CD4-positive, alpha-beta T cell treated with Interleukin-15 for 1 hour (primary cell): ENCODE data around the gene SMC6.

ENCODE experiments used
- DNase-seq: peaks from one replicate; pipeline ENCODE4 v3.0.0-alpha.2; 2020

SMC6 gene

DNA sequence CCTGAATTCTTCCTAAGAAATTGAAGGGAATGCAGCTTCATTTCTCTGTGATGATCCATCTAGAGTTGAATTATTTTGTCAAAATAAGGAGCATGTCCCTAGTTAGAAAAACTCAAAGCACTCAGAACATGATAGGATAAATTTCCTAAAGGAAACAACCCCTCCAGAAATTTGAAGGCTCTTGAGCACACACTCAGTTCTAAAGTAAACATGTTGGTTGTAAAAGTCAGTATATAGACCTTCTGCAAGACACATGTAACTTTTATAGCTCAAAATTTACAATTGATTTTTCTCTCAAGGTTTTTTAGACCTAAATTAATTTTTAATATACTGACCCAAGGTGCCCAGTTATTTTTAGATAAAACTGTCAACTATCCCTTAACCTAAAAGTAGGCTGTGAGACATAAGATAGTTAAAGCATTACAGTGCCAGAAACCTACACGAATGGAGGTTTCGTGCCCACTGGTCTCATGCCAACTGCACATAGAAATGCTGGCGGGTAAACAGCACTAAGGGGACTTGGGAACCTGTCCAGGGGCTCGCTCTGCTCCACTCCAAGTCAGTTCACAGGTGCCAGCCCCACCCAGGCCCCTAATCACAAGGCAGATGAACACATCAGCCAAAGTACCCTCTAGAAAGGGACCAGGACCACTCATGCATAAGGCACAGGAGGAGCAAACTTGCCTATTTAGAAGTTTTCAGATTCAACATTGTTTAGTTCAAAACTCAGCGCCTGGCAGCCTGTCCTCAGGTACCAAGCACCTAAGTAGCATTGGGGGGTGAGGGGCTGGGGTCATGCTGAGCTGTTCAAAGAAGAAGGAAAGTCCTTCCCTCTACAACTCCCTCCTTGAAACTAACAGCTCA, 106.5 kb downstream of the SMC6 start:
- no peak for DNase-seq

DNA sequence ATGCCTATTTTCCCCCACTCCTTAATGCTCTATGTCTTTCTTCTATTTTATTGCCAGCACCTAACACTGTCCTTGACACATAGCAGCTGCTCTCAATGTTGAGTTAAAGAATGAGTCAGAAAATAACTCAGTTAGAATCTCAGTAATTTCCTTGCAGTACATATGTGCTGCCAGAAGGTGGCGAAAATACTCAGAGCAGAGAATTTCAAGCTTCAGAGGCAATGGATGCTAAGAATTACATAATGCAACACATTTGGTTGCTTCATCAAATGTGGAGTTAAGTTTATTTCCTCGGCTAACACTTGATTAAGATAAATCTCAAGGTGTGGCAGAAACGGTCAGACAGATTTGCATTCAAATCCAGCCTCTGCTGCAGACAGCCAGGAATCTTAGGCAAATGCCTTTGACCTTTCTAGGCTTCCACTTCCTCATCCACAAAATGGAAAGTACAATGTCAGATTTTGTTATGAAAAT, 107.5 kb downstream of the SMC6 start:
- peak; percentile 24 for DNase-seq

DNA sequence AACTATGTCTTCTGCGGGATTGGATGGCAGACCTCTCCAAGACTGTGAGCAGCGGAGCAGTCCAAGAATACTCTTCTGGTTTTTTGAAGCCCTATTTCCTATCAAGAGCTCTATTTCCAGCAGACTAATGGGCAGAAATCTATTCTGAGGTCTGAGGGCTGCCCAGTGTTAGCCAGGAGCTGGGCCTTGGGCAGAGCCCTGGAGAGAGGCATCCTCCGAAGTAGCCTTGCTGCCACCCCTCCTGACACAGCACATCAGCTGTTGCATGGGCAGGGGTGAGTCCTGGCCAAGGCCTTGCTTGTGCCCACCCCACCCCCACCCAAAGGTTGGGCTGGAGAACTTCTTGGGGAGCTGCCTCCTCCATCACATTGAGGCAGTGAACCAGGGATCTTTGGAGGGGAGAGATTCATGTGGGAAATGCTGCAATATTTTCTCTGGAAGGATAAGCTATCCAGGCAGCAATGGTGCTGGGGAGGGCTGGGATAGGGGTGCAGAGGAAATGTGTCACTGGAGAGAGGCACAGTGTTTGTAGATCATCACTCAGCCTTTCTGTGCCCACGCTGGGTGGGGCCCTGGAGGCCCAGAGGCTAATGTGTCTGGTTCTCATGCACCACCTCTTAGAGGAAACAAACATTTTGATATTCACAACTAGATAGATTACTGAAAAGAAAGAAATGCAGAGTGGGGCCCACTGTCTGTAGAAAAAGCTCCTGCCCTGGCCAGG, 108.5 kb downstream of the SMC6 start:
- DNase-seq: no peak

DNA sequence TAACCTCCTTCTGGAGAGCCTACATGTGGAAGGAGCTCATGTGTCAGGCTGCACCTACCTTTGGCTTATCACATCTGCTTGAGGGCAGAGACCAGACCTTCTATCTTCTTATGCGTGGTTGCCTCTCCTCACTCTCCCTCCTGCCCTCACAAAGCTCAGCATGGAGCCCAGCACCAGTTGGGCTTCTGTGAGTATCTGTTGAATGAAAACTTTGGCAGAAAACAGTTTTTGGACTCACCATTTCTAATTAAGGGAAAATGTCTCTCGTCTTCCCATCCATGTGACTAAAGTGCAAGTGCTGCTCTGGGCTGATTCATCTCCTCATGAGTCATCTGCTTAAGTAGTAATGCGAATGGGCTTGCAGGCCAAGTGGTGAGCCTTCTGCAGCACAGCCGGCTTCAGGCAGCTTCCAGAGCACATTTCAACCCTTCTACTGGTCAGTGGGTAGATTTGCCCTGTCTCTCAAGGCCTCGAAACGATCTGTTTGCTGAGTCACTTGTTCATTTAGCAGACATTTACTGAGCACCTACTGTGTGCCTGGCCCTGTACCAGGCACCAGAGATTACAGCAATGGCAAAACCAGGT, 110.5 kb downstream of the SMC6 start:
- DNase-seq: peak; percentile 48

DNA sequence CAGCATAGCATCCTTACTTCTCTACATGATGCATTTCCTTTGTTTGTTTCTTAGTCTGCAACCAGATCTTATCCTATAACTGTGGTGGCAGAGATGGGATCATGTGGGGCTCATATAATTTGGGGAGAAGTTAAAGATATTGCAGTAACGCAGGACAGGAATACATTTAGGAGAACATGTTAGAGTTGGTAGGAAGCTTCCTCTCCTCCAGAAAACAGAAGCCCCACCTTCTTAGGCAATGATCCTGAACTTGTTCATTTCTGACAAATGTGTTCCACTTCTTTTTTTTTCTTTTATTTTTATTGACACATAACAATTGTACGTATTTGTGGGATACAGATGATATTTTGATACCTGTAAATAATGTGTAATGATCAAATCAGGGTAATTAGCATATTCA, 113.2 kb downstream of the SMC6 start:
- DNase-seq: no peak

DNA sequence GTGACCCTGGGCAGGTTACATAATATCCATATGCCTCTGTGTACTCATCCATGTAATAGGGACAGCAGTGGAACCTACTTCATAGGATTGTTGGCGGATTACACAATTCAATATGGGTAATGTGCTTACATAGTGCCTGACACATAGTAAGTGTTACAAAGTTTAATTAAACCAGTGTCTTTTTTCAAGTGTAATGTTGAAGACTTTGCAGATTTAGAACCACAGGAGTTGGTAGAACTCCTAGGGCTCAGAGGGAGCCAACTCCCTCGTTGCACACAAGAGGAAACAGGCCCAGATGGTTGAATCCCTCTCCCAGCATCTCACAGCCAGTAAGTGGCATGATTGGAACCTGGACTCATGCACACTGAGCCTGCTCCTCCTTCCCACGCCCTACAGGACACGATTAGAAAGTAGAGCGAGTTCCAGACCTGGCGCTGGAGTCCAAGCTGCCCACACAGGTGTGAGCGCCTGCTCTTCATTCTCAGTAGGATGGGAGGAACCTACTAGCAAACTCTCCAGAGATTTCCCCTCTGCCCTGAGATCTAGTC, 115.3 kb downstream of the SMC6 start:
- DNase-seq: no peak

DNA sequence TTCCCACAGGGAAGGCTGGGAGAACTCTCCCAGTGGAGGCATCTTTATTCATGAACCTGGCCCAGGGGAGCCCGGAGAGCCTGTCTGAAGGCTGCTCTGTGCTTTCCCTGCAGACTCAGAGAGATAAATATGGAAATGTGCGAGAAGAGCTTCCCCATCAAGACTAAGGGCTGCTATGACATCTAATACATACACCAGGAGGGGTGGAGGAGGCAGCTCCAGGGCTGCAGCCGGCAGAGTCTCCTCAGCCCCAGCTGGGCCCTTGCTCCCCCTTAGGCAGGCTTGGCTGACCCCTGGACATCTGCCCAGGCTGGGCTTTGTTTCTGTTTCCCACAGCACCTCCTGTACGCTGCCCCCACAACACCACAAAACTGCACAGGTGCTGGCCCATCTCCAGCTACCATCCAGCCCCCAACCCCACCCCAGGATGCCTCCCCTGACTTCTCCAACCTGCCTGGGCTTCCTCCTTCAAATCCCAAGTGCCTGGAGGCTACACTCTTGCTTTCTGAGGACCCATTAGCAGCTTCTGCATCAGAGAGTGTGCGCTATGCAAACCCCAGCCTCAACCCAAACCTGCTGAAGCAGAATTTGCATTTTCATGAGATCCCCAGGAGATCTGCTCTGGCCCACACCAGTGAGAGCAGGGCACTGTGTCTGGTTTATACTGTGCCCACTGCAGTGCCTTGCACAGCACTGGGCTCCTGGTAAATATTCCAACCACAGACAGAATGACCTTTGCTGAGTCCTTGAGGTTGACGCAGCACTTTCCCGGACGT, 116.3 kb downstream of the SMC6 start:
- DNase-seq: no peak

DNA sequence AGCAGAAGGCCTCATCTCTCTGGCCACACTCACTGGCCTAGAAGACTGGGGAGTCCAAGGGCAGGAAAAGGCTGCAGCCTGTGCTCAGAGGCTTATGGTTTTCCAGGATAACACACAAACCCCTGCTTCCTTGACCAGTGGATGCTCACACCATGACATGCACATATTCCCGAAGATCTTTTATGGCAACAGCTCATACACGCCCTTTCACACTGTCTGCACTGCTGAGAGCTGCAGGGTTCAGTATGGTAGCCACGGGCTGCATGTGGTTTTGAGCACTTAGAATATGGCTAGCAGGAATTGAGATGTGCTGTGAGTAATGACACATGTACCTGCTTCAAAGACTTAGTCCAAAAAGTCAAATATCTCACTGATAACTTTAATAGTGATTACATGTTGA, 117.4 kb downstream of the SMC6 start:
- DNase-seq: no peak

DNA sequence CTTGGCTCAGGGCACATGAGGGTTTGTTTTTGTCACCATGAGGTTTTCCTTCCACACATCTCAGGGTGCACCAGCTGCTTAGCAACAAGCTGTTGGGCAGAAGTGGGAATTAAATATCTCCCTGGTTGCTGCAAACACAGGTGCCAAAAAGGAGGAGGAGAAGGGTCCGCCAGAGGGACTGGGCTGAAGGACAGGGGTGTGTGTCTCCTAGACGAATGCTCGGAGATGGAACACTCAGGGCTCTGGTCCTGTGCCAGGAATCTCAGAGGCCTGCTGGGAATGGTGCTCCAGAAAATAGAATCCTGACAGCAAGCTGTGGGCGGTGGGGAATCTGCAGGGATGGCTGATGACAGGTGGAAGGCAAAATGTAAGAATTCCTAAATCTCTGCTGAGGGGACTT, 118.6 kb downstream of the SMC6 start:
- no peak for DNase-seq

DNA sequence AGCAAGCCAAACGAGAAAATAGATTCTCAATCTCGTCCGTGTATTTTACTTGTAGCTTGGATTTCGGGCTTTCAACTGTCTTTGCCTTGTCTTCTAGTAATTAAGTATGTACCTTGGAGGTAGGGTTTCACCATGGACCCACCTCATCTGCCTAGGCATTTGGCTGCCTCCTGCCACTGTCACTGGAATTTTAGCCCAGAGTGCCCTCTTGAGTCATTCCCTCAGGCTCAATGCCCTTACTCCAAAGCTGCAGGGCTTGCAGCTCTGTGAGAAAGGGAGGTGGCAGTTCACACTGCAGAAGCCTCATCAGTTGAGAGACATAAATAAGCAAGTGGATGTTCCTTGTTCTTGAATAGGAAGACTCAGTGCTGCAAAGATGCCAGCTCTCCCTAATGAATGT, 123.5 kb downstream of the SMC6 start:
- DNase-seq: no peak

DNA sequence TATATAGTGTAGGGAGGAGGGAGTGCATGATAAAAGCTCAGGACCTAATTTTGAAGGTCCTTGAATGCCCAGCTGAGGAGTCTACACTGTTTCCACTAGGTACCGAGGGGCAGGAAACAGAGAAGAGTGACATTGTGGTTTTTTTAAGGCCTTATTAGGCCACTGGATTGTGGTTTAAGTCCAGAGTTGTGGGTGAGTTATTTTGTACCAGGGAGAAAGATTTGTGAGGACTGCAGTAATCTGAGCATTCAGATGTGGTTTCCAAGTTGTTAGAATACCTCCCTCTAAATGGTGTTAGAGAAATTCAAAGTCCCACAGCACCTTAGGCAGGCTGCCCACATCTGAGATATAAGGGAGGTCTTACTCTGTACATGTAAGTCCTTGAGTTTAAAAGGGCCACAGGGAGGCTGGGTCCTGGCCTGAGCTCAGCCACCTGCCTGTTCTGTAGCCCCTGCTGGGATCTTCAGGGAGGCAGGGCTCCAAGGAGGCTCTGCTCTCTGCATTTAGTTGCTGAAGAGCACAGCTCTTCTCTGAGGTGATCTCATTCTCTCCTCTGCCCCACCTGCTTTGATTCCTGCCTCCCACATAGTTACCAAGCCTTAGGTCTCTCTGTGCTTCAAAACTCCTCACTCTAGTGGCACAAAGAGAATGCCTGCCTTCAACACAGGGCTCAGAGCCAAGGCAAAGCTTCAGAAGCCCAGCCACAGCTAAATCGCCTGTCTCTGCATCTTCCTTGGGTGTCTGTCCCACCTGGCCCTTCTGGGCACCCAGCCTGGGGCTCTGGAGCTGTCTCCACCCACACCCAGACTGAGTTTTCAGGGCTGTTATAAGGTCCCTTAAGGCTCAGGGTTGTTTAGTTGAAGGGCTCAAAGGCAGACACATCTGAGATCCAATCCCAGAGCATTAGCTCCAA, 125.0 kb downstream of the SMC6 start:
- no peak for DNase-seq

DNA sequence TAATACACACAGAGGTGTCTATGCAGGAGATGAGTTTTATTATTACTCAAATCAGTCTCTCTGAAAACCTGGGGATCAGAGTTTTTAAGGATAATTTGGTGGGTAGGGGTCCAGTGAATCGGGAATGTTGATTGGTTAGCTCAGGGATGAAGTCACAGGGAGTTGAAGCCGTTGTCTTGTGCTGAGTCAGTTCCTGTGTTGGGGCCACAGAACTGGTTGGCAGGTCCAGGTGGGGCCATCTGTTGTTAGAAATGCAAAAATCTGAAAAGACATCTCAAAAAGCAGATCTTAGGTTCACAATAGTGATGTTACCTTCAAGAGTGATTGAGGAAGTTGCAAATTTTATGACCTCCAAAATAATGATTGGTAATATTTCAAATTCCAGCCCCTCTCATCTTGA, 126.2 kb downstream of the SMC6 start:
- no peak for DNase-seq

DNA sequence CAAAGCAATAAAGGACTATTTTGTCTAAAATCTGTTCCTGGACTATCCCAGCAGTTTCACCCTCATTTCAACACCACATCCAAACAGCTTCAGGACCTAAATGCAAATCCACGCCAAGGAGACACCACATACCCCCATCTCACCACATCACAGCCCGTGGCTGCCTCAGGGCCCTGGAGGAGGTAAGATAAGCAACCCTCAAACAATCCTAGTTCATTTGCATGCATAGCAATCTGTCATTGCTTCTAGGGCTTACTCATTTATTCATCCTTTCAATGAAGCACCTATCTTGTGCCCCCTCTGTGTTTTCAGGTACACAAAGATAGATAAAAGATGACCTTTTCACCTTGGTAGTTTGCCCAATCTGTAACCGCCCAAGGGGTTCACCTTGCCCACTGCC, 126.6 kb downstream of the SMC6 start:
- no peak for DNase-seq

DNA sequence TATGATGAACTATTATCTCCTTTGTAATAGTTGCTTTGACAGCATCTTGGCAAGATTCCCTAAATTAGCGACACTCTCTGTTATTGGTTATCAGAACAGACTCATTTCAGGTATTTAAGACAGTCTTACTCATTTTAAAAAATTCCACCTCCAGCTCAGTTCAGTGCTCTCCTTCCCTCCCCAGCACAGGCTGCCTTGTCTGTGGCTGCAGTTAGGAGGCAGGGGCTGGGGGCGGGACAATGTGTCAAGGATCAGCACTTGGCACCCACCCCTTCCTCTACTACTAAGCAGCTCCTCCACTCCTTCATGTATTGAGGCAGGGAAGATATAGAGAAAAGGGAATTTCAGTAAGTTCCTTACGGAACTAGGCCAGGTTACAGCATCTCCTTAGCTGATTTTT, 128.2 kb downstream of the SMC6 start:
- DNase-seq: no peak

DNA sequence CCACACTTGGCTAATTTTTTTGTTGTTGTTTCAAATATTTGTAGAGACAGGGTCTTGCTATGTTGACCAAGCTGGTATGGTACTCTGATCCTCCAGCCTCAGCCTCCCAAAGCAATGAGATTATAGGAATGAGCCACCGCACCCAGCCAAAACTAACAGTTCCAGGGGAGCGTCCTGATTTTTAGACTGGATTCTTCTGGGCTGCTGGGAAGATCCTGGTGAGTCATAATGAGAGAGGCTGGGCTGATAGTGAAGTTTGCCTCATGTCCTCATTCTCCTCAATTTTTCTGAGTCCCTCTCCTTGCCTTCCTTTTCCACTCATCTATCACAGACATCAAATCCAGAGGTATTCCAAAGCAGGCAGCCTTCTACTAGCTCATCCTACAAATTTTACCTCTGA, 131.8 kb downstream of the SMC6 start:
- no peak for DNase-seq

DNA sequence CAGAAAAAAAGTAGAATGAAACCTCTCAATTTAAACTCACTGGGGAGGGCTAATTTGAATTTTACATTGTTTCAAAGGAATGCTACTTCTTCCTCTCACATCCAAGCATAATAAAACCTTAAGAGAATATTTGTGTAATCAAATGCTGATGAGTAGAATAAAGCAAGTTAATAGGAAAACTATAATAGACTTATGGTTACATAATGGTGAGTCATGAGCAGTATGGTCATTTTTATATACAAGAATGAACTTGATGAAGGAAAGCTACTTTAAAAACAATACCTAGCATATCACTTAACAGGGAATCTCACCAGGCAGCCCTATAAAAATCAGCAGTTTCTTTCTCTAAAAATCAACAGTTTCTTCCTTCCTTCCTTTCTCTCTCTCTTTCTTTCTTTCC, 132.8 kb downstream of the SMC6 start:
- no peak for DNase-seq

DNA sequence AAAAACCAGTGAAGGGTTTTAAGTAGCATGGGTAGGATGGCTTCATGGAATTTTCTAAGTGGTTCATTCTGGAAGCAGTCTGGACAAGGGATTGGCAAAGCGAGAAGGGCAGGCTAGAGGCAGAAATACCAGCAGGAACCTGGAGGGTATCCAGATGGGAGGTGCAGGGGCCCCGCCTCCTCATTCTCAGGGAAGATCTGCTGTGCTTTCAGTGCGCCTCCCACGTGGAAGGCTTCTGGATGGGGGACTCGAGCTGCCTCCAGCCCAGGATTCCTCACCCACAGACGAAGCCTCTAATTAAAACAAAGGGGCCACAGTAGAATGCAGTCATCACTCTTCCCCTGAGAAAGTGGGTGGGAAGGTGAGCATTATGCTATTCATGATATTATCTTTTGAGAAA, 133.3 kb downstream of the SMC6 start:
- no peak for DNase-seq

DNA sequence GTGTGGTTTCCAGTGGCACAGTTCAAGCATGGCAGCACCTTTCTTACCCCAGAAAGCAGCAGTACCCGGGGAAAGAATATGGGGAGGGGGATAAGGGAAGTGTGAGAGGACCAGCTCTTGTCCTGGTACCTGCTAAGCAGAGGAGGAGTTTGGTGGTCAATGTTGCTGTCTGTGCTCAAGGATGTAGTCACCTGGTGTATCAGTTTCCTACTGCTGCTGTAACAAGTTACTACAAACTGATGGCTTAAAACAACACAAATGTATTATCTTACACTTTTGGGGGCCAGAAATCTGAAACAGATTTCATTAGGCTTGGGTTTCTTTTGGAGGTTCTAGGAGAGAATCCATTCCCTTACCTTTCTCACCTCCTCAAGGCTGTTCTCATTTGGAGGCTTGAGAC, 135.7 kb downstream of the SMC6 start:
- no peak for DNase-seq

DNA sequence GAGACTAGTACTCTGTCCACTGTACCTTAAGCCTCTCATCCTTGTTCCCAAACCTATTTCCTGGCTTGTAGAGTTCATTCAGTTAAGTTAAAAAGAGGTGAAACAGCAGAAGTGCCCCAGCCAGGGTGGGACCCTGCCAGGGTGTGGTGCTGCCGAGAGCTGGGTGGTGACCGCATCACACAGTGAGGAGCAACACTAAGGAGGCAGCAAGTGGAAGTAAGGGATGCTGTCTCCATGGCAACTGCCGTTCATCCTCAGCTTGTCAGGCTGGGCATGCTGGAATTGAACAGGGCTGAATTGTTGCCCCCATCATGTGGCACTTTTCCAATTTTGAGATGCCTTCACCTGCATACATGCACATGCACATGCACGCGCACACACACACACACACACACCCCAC, 136.1 kb downstream of the SMC6 start:
- no peak for DNase-seq

DNA sequence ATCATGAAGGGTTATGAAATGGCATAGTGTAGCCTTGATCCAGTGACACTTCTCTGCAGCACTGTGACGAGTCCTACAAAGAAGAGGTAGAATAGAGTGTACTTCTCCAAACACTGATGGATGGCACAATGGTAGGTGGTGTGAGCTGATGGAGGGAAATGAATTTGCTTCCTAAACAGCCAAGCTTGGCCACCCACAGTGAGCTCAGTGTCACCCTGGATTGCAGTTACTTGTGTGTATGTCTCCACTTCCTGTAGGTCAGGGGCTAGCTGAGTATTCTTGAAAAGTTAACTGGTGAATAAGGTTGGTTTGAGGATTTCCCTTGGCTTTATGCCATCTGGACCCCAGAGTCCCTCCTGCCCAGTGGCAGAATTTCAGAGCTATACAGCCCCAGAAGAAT, 137.2 kb downstream of the SMC6 start:
- no peak for DNase-seq

DNA sequence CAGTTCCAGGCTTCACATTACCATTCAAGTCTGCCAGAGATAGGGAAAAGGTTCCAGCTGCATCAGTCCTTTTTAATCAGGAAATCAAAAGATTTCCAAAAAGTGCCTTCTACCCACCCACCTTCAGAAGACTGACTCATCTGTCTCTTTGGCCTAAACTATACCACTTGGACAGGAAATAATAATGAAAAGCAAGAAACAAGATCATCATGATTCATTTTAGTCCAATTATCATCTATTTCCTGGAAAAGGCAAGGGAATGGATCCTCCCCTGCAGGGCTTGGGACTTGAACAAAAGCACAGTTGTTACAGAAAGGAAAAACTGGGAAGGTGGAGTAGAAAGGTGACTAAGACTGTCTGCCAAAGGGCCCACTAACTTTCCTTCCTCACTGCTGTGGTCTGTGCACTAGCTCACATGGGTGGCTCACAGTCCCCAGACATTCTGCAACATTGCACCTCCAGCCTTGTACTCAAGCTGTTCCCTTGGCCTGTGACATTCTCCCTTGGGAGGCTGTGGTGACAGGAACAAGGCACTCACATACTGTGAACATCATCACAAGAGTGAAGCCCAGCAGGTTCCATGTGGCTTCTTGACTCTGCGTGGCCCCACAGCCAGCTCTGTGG, 137.8 kb downstream of the SMC6 start:
- DNase-seq: no peak
